Measurements from ENCODE around the gene WDR7.
A peak's percentile ranks its signal among the peaks of the same experiment; 100 is the strongest.

Gene WDR7

GRCh38 chr18:56650944-56651770, at the start of gene WDR7:
TSS of gene WDR7 (plus strand) at chr18:56651359. CDS start at chr18:56672516, 21,157 bp downstream.
- peak; percentile 99 for DNase-seq (ENCODE audit: low read depth)
- H3K4me3 ChIP-seq (replicated peaks; ENCODE audit: low read depth, low read length), result peak within 1 kb of the TSS; percentile 98
- TF ChIP-seq CTCF (IDR thresholded peaks at IDR 0.05; ENCODE audit: low read length, missing control alignments), result no peak

- no peak for TF ChIP-seq CTCF (IDR thresholded peaks at IDR 0.05; ENCODE audit: low read length, missing control alignments)
- H3K4me3 ChIP-seq (replicated peaks; ENCODE audit: low read depth, low read length), result no peak overlapping the region
- DNase-seq (ENCODE audit: low read depth), result no peak
Measured at GRCh38 chr18:56606618-56607017, 44.5 kb upstream of the WDR7 start.

GRCh38 chr18:56615738-56616520, 35.2 kb upstream of the WDR7 start:
- TF ChIP-seq CTCF (IDR thresholded peaks at IDR 0.05; ENCODE audit: low read length, missing control alignments), result no peak
- no peak for DNase-seq (ENCODE audit: low read depth)

GRCh38 chr18:56627991-56628390, 23.2 kb upstream of the WDR7 start:
- no peak for TF ChIP-seq CTCF (IDR thresholded peaks at IDR 0.05; ENCODE audit: low read length, missing control alignments)
- DNase-seq (ENCODE audit: low read depth), result no peak
- H3K4me3 ChIP-seq (replicated peaks; ENCODE audit: low read depth, low read length), result no peak overlapping the region

More at GRCh38 chr18:56615738-56616520, 35.2 kb upstream of the WDR7 start:
- no peak overlapping the region for H3K4me3 ChIP-seq (replicated peaks; ENCODE audit: low read depth, low read length)

- no peak for TF ChIP-seq CTCF (IDR thresholded peaks at IDR 0.05; ENCODE audit: low read length, missing control alignments)
- no peak overlapping the region for H3K4me3 ChIP-seq (replicated peaks; ENCODE audit: low read depth, low read length)
- DNase-seq (ENCODE audit: low read depth), result no peak
Measured at GRCh38 chr18:56632070-56633022, 18.8 kb upstream of the WDR7 start.

GRCh38 chr18:56635007-56635406, 16.2 kb upstream of the WDR7 start:
- DNase-seq (ENCODE audit: low read depth), result no peak
- H3K4me3 ChIP-seq (replicated peaks; ENCODE audit: low read depth, low read length), result no peak overlapping the region
- TF ChIP-seq CTCF (IDR thresholded peaks at IDR 0.05; ENCODE audit: low read length, missing control alignments), result no peak

All from fibroblast of pulmonary artery (primary cell).